Uterus (tissue), 4 donors: Measurements from ENCODE around the gene XPC. TPM values are rescaled to one million over a fixed set of nuclear protein-coding genes. Genes with fewer than 3 reads are reported as not detected.
"Not testable (repeated sequence)": the region's sequence is repeated elsewhere in the genome, so short reads cannot be mapped to it uniquely, and the experiment has no call there.

Experiments
- DNase-seq, 2 donors: peaks; one replicate each; pipeline ENCODE4 v3.0.0-alpha.2; 2019 to 2020
- H3K27ac ChIP-seq, 2 donors: fragments of 200-600 bp; sonication (generic); 1 replicate in 1 of 2; 2 replicates in 1 of 2; pipeline ENCODE4 v1.5.1; 2016 to 2018
- H3K27me3 ChIP-seq, 2 donors: fragments of 200-600 bp; sonication (generic); one replicate each; pipeline ENCODE4 v1.5.1; 2018 to 2019; ENCODE audit warnings: control low read depth in 1 of 2
- H3K36me3 ChIP-seq, 2 donors: fragments of 200-600 bp; sonication (generic); one replicate each; pipeline ENCODE4 v1.5.1; 2019; ENCODE audit warnings: control low read depth in 1 of 2
- H3K4me1 ChIP-seq, 2 donors: fragments of 200-600 bp; sonication (generic); one replicate each; pipeline ENCODE4 v1.5.1; 2018 to 2019; ENCODE audit warnings: control low read depth in 1 of 2
- H3K4me3 ChIP-seq, 2 donors: fragments of 200-600 bp; sonication (generic); 1 replicate in 1 of 2; 2 replicates in 1 of 2; pipeline ENCODE4 v1.5.1; 2018 to 2019; ENCODE audit warnings: mild to moderate bottlenecking in 1 of 2
- H3K9me3 ChIP-seq, 2 donors: fragments of 200-600 bp; sonication (generic); one replicate each; pipeline ENCODE4 v1.5.1; 2019; ENCODE audit warnings: control low read depth in 1 of 2
- POLR2A ChIP-seq, 2 donors: fragments of 450-650 bp; IDR thresholded peaks; one replicate each; pipeline ENCODE4 v1.6.1; 2016; ENCODE audit warnings: antibody characterized with exemption in 2 of 2, mild to moderate bottlenecking in 1 of 2, moderate library complexity in 1 of 2
- intact Hi-C: fragments of 100-400 bp; cut with DNase I; formaldehyde crosslinking; loops from one replicate; pipeline ENCODE4 v1.15.1; 2023; ENCODE audit warnings: low total_unique reads
- total RNA-seq, 4 donors: library from RNA; depleted of rRNA in 3 of 4; stranded (reverse); fragments of >200 nt in 3 of 4; gene quantifications; one replicate each; pipeline versions ENCODE4 v1.1.0 to v1.2.4, GENCODE V29; 2014 to 2023
- TF ChIP-seq, protein P1 (sequence below), 4 experiments: fragments of 200-600 bp in 2 of 4; fragments of 450-650 bp in 2 of 4; sonication (generic) in 2 of 4; IDR thresholded peaks; one replicate each; pipeline ENCODE4 v1.5.1; 2016 to 2019; ENCODE audit warnings: antibody characterized with exemption in 4 of 4, mild to moderate bottlenecking in 2 of 4, moderate library complexity in 1 of 4
- donor health status: DM: yes; HTN: yes; CAD: no.

XPC gene
- total RNA-seq, 4 donors from 2014 or later: 15.3 to 85.8 (median 48.5) TPM

DNA sequence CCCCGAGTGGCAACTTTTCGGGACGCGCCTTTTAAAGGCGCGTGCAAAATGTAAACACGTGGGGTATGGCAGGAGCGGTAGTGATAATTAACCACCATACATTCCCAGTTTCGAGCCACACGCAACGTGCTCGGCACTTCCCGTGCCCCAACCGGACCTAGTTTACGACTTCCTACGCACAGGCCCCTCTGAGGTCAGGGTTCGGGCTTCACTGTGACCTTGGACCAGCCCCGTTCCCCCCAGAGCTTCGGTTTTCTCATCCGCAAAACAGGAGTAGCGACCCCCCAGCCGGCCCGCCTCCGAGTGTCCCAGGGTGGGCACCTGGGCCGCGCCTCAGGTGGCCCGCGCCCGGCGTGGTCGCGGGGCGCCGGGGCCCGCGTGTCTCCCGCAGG is 54.2 kb downstream of the XPC start:
- H3K4me1 ChIP-seq: peaks cover 16 to 23% of the 10 kb centered on the region in 2 donors
- TF ChIP-seq, protein P1, sequence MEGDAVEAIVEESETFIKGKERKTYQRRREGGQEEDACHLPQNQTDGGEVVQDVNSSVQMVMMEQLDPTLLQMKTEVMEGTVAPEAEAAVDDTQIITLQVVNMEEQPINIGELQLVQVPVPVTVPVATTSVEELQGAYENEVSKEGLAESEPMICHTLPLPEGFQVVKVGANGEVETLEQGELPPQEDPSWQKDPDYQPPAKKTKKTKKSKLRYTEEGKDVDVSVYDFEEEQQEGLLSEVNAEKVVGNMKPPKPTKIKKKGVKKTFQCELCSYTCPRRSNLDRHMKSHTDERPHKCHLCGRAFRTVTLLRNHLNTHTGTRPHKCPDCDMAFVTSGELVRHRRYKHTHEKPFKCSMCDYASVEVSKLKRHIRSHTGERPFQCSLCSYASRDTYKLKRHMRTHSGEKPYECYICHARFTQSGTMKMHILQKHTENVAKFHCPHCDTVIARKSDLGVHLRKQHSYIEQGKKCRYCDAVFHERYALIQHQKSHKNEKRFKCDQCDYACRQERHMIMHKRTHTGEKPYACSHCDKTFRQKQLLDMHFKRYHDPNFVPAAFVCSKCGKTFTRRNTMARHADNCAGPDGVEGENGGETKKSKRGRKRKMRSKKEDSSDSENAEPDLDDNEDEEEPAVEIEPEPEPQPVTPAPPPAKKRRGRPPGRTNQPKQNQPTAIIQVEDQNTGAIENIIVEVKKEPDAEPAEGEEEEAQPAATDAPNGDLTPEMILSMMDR (IDR thresholded peaks at IDR 0.05): no peak
- TF ChIP-seq POLR2A (IDR thresholded peaks at IDR 0.05): no peak
- no peaks in the 10 kb centered on the region for H3K36me3 ChIP-seq
- no peaks in the 10 kb centered on the region for H3K27me3 ChIP-seq
- DNase-seq: peak; percentile 65
- intact Hi-C loops: loop anchor here (10.0 kb wide), 1 partner anchor 51 kb away; the partner anchor contains the start of genes LSM3 and XPC
- H3K4me3 ChIP-seq: peak overlapping the region; percentile 72 to 84
- H3K9me3 ChIP-seq: no peaks in the 10 kb centered on the region
- H3K27ac ChIP-seq: peak overlapping the region; percentile 75 to 95

DNA sequence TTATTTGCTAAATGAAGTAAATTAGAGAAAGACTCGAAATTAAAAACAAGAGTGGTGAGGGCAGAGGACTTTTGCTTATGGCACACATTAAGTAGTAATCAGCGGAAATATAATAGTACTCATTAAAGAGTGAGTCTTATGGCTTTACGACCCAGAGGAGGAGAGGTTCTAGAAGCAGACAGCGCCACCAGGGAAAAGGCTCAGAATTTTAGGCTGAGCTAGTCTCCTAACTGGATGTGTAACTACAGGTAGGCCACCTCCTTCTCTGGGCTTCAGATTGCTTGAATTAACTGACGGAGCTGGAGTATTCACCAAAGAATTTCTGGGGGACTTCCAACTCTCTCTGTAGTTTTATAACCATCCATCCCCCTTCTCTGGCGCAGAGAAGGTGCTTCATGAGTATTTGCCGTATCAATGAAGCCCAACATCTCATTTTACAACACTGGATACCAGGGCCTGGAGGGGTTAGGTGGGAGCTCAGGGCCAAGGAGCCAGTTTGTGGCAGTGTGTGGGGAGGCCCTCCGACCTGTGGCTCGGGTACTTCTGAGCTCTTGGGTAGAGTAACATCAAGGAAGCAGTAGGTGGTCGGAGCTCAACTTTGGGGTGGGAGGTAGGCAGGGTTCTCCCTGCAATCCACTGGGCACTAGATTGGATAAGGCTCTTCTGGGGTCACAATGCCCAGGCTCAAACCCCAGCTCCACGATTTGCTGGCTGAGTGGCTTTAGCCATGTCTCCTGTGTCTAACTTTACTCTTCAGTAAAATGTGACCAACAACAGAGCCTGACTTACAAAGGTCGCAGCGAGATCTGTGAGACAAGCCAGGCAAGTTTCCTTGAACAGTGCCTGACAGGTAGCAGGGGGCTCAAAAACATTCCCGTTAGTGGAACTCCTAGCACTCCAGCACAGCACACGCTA is 54.8 kb downstream of the XPC start:
- Histone ChIP-seq H3K9me3 (no peaks in the 10 kb centered on the region), H3K4me1 (peaks cover 16 to 23% of the 10 kb centered on the region in 2 donors), H3K36me3 (no peaks in the 10 kb centered on the region), H3K27ac (peak overlapping the region; percentile 75 to 95), H3K27me3 (no peaks in the 10 kb centered on the region), H3K4me3 (peak overlapping the region; percentile 72 to 84)
- intact Hi-C loops: loop anchor here (10.0 kb wide), 1 partner anchor 51 kb away; the partner anchor contains the start of genes LSM3 and XPC
- DNase-seq: no peak
- no peak for TF ChIP-seq POLR2A (IDR thresholded peaks at IDR 0.05)
- TF ChIP-seq, protein P1 (IDR thresholded peaks at IDR 0.05): no peak

DNA sequence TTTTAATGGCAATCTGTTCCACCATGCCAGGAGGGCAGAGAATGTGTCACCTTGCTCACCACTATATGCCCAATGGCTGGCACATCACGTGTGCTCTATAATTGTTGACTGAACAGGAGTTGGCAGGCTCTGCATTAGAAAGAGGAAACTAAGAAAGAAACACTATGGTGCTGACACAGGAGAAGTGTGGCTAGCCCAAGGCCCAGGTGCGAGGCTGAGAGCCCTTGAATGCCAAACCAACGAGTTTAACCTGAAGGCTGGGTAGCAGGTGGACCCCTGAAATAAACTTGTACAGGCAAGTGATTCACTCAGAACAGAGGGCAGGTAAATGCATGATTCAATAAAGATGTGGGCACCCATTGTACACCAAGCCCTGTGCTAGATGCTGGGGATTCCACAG is 56.1 kb downstream of the XPC start:
- no peak overlapping the region for H3K4me3 ChIP-seq
- no peaks in the 10 kb centered on the region for H3K27me3 ChIP-seq
- H3K27ac ChIP-seq: no peak overlapping the region
- H3K4me1 ChIP-seq: peaks cover 11 to 16% of the 10 kb centered on the region in 2 donors
- TF ChIP-seq POLR2A (IDR thresholded peaks at IDR 0.05): no peak
- TF ChIP-seq, protein P1 (IDR thresholded peaks at IDR 0.05): no peak
- H3K9me3 ChIP-seq: no peaks in the 10 kb centered on the region
- no peak for DNase-seq
- H3K36me3 ChIP-seq: no peaks in the 10 kb centered on the region
- intact Hi-C loops: loop anchor here (10.0 kb wide), 1 partner anchor 52 kb away; the partner anchor contains the start of genes LSM3 and XPC

DNA sequence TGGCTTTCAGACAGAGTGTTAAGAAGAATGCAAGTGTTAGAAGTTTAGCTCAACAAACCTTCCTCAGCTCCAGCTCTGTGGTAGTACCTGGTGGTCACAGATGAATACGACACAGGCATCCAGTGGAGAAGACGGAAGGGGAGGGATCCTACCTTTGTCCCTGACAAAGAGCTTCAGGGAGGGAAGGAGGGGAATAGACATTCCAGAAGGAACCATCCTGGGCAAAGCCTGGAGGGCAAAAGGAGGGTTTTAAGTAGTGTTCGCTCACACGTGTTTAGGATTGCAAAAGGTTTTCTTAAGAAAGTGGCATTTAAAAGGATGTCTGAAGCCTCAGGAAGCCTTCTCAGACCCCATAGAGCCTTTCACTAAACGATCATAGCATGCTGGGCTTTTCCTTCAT is 56.5 kb downstream of the XPC start:
- intact Hi-C loops: loop anchor here (10.0 kb wide), 1 partner anchor 53 kb away; the partner anchor contains the start of genes LSM3 and XPC
- peaks cover 6 to 11% of the 10 kb centered on the region in 2 donors for H3K4me1 ChIP-seq
- TF ChIP-seq, protein P1 (IDR thresholded peaks at IDR 0.05): no peak
- TF ChIP-seq POLR2A (IDR thresholded peaks at IDR 0.05): no peak
- no peak overlapping the region for H3K27ac ChIP-seq
- H3K27me3 ChIP-seq: no peaks in the 10 kb centered on the region
- H3K36me3 ChIP-seq: no peaks in the 10 kb centered on the region
- no peak overlapping the region for H3K4me3 ChIP-seq
- DNase-seq: no peak
- no peaks in the 10 kb centered on the region for H3K9me3 ChIP-seq

DNA sequence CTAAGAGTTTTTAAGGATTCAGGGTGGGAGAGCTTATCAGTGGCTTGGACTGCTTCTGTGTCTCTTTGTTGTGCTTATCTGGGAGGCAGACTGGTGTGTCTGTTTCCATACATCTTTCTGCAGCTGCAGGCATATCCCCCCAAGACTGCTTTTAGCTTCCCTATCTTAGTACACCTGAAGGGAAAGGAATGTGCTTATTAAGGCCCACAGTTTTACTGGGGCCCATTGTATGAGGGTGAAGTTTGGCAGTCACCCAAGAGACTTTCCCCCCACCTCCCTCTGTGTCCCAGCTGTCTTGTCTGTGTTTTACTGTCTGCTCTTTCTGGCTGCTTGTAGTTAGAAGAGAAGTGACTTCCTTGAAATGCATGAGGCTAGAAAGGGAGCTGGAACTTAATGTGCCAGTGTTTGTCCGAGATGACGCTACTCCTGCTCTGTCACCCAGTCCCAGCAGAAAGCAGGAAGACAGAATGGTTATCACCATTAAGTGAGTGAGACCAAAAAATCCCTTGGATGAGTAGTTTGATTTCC is 57.4 kb downstream of the XPC start:
- H3K4me1 ChIP-seq, H3K4me3 ChIP-seq, H3K36me3 ChIP-seq, H3K9me3 ChIP-seq, H3K27ac ChIP-seq, H3K27me3 ChIP-seq, DNase-seq: not testable (repeated sequence)
- intact Hi-C loops: loop anchor here (10.0 kb wide), 1 partner anchor 54 kb away; the partner anchor contains the start of genes LSM3 and XPC
